Measurements from ENCODE around the gene GRK2.

GRK2 gene

GRCh38 chr11:67282155-67282875, 16.0 kb downstream of the GRK2 start:
- no peak for DNase-seq (ENCODE audit: low spot score)

- no peak for DNase-seq (ENCODE audit: low spot score)
These were observed 16.7 kb downstream of the GRK2 start for GRCh38 chr11:67282876-67283371.

- DNase-seq (ENCODE audit: low spot score) = no peak
These were observed 17.2 kb downstream of the GRK2 start for GRCh38 chr11:67283481-67283963.

- no peak for DNase-seq (ENCODE audit: low spot score)
These were observed 18.7 kb downstream of the GRK2 start for GRCh38 chr11:67284811-67285540.

- DNase-seq (ENCODE audit: low spot score) = no peak
These were observed 19.5 kb downstream of the GRK2 start for GRCh38 chr11:67285541-67286498.

DNA sequence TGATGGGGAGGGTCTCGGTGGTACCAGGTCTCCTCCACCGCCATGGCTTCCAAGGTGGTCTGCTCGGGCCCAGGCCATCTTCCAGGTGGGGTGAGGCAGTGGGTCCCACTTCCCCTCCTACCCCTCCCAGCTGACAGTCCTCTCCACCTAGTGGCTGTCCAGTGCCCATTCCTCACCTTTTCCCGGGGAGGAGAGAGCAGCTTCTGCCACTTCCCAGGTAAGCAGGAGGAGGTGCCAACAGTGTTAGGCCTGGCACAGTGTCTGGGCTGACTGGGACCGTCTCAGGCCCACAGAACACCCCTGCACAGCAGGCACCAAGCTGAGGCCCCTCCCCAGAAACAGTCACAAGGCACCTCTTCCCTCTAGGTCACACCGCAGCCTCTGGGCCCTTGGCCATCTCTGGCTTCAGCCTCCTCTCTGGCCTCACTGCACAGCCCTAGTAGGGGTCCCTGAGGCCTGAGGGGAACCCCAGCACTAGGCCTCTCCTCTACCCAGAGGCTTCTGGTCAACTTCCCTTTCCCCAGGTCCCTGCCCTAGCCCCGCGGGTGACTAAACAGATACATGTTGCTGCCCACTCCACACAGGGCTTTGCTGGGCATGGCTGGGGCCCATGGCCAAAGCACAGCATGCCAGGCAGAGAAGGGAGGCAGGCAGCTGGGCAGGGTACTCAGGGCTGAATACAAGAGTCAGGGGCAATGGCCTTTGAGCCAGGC, 20.5 kb downstream of the GRK2 start:
- no peak for DNase-seq (ENCODE audit: low spot score)

DNA sequence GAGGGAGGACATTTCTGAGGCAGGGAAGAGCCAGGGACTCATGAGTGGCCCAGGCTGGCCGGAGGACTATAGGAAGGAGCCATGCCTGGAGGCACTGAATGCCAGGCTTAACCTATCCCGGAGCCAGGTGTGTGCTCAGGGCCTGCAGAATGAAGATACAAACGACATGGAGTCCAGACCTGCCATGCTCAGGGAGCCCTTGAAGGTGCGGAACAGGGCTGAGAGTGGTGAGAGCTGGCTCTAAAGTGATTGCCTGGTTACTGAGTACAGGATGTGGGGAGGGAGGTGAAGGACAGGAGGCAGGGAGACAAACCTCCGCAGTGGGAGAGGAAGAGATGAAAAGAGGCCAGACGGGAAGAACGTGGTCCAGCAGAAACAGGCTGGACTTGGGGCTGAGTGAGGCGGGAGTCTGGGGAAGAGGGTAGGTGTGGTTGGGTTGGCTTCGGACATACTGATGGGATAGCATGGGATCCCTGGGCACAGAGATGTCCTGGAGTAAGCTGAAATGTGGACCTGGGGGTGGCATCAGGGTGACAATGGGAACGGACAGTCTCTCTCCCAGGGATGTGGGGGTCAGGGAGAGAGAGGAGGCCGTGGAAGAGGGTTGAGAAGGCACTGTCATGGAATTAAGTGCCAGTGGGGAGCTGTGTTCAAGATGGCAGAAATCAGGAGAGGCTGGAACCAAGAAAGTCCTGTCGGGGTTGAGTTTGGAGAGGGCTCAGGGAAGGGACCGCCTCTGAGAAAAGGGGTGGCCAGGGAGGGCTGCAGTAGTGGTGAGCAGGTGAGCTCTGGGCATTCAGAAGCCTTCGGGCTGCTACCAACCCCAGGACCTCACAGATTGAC, 21.3 kb downstream of the GRK2 start:
- DNase-seq (ENCODE audit: low spot score) = no peak

- no peak for DNase-seq (ENCODE audit: low spot score)
These were observed 21.9 kb downstream of the GRK2 start for GRCh38 chr11:67288198-67288451.

GRCh38 chr11:67288452-67289225, 22.4 kb downstream of the GRK2 start:
- DNase-seq (ENCODE audit: low spot score) = peak; percentile 90

DNA sequence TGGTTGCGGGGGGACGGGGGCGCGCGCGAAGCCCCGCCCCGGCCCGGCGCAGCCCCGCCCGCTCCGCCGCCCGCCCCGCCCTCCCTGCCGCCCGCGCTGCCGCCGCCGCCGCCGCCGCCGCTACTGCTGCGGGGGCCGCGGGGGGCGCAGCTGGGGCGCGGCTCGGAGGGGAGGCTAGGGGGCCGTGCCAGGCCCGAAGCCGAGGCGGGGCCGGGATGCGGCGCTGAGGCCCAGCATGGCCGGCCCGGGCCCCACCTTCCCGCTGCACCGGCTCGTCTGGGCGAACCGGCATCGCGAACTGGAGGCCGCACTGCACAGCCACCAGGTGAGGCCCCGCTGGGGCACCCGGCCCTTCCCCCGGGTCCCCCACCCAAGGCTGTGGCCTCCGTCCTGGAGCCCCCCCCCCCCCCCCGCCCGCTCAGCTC, 23.0 kb downstream of the GRK2 start, which contains the start of gene ANKRD13D:
ANKRD13D (plus strand) TSS at position 78 of the 425 bp plus-strand sequence; CDS start at position 236, 158 bp downstream.
- DNase-seq (ENCODE audit: low spot score) = no peak

DNA sequence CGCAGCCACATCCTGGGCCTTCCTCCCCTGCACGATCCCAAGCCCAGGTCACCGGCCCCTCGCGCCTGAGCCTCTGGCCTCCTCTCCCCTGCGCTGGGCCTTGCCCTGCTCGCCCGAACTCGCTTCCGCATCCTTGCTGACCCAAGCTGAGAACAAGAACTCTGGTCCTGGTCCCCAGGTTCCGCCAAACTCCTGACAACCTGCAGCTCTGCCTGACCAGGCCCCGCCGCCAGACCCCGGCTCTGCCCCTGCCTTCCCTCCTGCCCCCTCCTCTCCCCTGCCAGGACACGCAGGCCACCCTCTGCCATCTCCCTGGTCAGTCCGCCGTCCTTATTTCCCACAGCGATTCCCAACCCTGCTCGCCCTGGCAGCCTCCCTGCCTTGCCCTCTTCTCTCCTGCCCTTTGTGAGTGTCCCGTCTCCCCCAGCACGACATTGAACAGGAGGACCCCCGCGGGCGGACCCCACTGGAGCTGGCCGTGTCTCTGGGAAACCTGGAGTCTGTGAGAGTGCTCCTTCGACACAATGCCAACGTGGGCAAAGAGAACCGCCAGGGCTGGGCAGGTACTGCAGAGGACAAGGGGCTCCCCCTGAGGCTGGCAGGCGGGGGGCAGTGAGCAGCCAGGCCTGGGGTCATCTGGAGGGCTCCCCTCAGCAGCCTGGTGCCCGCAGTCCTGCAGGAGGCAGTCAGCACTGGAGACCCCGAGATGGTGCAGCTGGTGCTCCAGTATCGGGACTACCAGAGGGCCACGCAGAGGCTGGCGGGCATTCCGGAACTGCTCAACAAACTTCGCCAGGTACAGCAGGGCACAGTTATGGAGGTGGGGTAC, 23.6 kb downstream of the GRK2 start:
- DNase-seq (ENCODE audit: low spot score) = no peak

DNA sequence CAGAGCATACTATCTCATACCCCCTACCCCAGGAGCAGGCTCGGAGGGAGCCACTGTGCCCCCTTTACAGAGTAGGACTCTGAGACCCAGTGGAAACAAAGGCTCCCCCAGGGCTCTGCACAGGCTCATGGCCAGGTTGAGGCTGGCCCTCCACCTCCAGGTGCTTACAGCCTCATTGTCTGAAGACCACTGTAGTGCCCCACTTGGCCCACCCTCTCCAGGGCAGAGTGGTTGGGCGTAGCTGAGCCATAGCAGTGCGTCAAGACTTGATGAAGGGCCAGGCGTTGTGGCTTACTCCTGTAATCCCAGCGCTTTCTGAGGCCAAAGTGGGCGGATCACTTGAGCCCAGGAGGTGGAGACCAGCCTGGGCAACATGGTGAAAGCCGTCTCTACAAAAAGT, 24.5 kb downstream of the GRK2 start:
- DNase-seq (ENCODE audit: low spot score) = no peak

- DNase-seq (ENCODE audit: low spot score) = no peak
These were observed 25.5 kb downstream of the GRK2 start for GRCh38 chr11:67291481-67292381.

DNA sequence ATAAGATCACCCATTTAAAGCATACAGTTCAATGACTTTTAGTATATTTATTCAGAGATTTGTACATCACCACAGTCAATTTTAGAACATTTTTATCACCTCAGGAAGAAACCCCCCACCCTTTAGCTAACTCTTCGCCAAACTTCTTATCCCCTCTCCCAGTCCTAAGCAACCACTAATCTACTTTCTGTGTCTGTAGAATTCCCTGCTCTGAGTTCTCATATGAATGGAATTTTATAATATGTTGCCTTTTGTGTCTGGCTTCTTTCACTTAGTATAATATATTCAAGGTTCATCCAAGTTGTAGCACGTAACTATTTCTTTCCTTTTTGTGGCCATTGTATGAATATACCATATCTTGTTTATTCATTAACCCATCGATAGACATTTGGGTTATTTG, 26.4 kb downstream of the GRK2 start:
- DNase-seq (ENCODE audit: low spot score) = no peak

GRCh38 chr11:67293090-67293489, 26.8 kb downstream of the GRK2 start:
- no peak for DNase-seq (ENCODE audit: low spot score)

GRCh38 chr11:67295846-67296245, 29.6 kb downstream of the GRK2 start:
- DNase-seq (ENCODE audit: low spot score) = no peak

GRCh38 chr11:67298786-67299185, 32.5 kb downstream of the GRK2 start:
- DNase-seq (ENCODE audit: low spot score) = no peak
